Hepatocyte (in vitro differentiated cells): ENCODE measurements around the gene ZNF491. TPM values are rescaled to one million over a fixed set of nuclear protein-coding genes. Genes with fewer than 3 reads are reported as not detected.
"Not testable (repeated sequence)": the region's sequence is repeated elsewhere in the genome, so short reads cannot be mapped to it uniquely, and the experiment has no call there.

Source experiments
- DNase-seq: peaks from one replicate; pipeline ENCODE4 v3.0.0-alpha.2; 2016; ENCODE audit warnings: low spot score
- H2AFZ ChIP-seq: fragments of 200-600 bp; sonication (generic); 2 replicates; pipeline ENCODE4 v1.6.0; 2016; ENCODE audit warnings: antibody characterized with exemption, mild to moderate bottlenecking
- H3K27ac ChIP-seq: fragments of 200-600 bp; sonication (generic); 2 replicates; pipeline ENCODE4 v1.5.1; 2016; ENCODE audit warnings: mild to moderate bottlenecking
- H3K27me3 ChIP-seq: fragments of 200-600 bp; sonication (generic); 2 replicates; pipeline ENCODE4 v1.6.1; 2016
- H3K36me3 ChIP-seq: fragments of 200-600 bp; sonication (generic); replicated peaks from 2 replicates; pipeline ENCODE4 v1.5.1; 2016; ENCODE audit warnings: low read depth; ENCODE audit not compliant: insufficient read depth
- H3K4me1 ChIP-seq: fragments of 200-600 bp; sonication (generic); 2 replicates; pipeline ENCODE4 v1.5.1; 2016; ENCODE audit warnings: mild to moderate bottlenecking, moderate library complexity; ENCODE audit not compliant: insufficient read depth
- H3K4me2 ChIP-seq: fragments of 200-600 bp; sonication (generic); 2 replicates; pipeline ENCODE4 v1.6.0; 2016
- H3K4me3 ChIP-seq: fragments of 200-600 bp; sonication (generic); 2 replicates; pipeline ENCODE4 v1.5.1; 2016; ENCODE audit warnings: mild to moderate bottlenecking
- H3K79me2 ChIP-seq: fragments of 200-600 bp; sonication (generic); 2 replicates; pipeline ENCODE4 v1.6.0; 2017; ENCODE audit warnings: mild to moderate bottlenecking
- H3K9me2 ChIP-seq: fragments of 200-600 bp; sonication (generic); replicated peaks from 2 replicates; pipeline ENCODE4 v1.6.0; 2017; ENCODE audit warnings: mild to moderate bottlenecking; ENCODE audit not compliant: insufficient read depth
- H3K9me3 ChIP-seq: fragments of 200-600 bp; sonication (generic); 2 replicates; pipeline ENCODE4 v1.5.1; 2016; ENCODE audit warnings: low read depth, mild to moderate bottlenecking
- H4K20me1 ChIP-seq: fragments of 200-600 bp; sonication (generic); 2 replicates; pipeline ENCODE4 v1.6.0; 2016; ENCODE audit warnings: mild to moderate bottlenecking; ENCODE audit not compliant: insufficient read depth, poor library complexity, severe bottlenecking
- EZH2 ChIP-seq: fragments of 200-600 bp; sonication (generic); IDR thresholded peaks from 2 replicates; pipeline ENCODE4 v1.6.1; 2016; ENCODE audit warnings: antibody characterized with exemption, mild to moderate bottlenecking, borderline replicate concordance
- EZH2phosphoT487 ChIP-seq: fragments of 200-600 bp; sonication (generic); IDR thresholded peaks from one replicate; pipeline ENCODE4 v1.6.1; 2018; ENCODE audit warnings: antibody characterized with exemption, mild to moderate bottlenecking, low read depth, moderate library complexity; ENCODE audit not compliant: unreplicated experiment, severe bottlenecking
- WGBS: methylation state at CpG from one replicate; pipeline ENCODE4 v1.1.6; 2016; ENCODE audit warnings: low lambda C conversion rate; ENCODE audit errors: missing lambda C conversion rate; 5-methylcytosine and 5-hydroxymethylcytosine counted together
- polyA plus RNA-seq: library from polyadenylated mRNA; unstranded; fragments of >200 nt; fragmentation: Nextera tagmentation; extraction: Ambion mirVana; gene quantifications from 2 replicates; pipeline ENCODE4 v1.2.1, GENCODE V29; 2016
- total RNA-seq: library from RNA; depleted of rRNA; stranded (reverse); fragments of >200 nt; gene quantifications from 2 replicates; pipeline ENCODE4 v1.2.3, GENCODE V29; 2014
- TF ChIP-seq, protein P1 (sequence below): fragments of 200-600 bp; sonication (generic); IDR thresholded peaks from 2 replicates; pipeline ENCODE4 v1.5.1; 2016; ENCODE audit warnings: antibody characterized with exemption, mild to moderate bottlenecking; ENCODE audit not compliant: poor library complexity

The ZNF491 gene
- total and polyA plus RNA-seq, 2 experiments from 2014 or later = 2.0 to 2.9 TPM

DNA sequence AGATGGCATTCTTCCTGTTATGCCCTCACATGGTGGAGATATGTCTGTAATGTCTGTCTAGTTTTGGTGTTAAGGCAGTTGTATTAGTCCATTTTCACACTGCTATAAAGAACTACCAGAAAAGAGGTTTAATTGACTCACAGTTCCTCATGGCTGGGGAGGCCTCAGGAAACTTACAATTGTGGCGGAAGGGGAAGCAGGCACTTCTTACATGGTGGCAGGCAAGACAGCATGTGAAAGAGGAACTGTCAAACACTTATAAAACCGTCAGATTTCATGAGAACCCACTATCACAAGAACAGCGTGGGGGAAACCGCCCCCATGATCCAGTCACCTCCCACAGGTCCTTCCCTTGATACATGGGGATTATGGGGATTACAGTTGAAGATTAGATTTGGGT lies 28.3 kb upstream of the ZNF491 start:
- Histone ChIP-seq H3K9me3 (peaks cover 9% of the 10 kb centered on the region), H3K4me1 (peaks cover 10% of the 10 kb centered on the region), H3K79me2 (peaks cover 42% of the 10 kb centered on the region), H3K27ac (no peak overlapping the region), H3K4me2 (no peak overlapping the region), H4K20me1 (no peaks in the 10 kb centered on the region), H3K36me3 (no peaks in the 10 kb centered on the region), H3K27me3 (no peaks in the 10 kb centered on the region), H3K9me2 (no peaks in the 10 kb centered on the region), H3K4me3 (no peak overlapping the region), H2AFZ (no peak overlapping the region)
- 91% methylated on average over 4 of the region's 4 CpGs for WGBS
- DNase-seq = no peak
- TF ChIP-seq EZH2 (no peak), EZH2phosphoT487 (no peak)
- TF ChIP-seq, protein P1, sequence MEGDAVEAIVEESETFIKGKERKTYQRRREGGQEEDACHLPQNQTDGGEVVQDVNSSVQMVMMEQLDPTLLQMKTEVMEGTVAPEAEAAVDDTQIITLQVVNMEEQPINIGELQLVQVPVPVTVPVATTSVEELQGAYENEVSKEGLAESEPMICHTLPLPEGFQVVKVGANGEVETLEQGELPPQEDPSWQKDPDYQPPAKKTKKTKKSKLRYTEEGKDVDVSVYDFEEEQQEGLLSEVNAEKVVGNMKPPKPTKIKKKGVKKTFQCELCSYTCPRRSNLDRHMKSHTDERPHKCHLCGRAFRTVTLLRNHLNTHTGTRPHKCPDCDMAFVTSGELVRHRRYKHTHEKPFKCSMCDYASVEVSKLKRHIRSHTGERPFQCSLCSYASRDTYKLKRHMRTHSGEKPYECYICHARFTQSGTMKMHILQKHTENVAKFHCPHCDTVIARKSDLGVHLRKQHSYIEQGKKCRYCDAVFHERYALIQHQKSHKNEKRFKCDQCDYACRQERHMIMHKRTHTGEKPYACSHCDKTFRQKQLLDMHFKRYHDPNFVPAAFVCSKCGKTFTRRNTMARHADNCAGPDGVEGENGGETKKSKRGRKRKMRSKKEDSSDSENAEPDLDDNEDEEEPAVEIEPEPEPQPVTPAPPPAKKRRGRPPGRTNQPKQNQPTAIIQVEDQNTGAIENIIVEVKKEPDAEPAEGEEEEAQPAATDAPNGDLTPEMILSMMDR = no peak

DNA sequence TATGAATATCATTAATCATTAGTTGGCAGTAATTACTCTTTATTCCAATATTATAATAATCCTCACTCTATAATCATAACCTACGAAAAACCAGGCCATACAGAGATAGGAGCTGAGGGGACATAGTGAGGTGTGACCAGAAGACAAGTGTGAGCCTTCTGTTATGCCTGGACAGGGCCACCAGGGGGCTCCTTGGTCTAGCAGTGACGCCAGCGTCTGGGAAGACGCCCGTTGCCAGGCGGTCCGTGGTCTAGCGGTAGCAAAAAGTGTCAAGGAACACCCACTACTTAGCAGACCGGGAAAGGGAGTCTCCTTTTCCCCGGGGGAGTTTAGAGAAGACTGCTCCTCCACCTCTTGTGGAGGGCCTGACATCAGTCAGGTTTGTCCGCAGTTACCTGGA lies 26.8 kb upstream of the ZNF491 start:
- Histone ChIP-seq H3K9me3 (peaks cover 13% of the 10 kb centered on the region), H3K79me2 (peaks cover 48% of the 10 kb centered on the region)
- DNase-seq, H3K36me3 ChIP-seq, H3K4me1 ChIP-seq, H3K4me2 ChIP-seq, H2AFZ ChIP-seq, H3K27me3 ChIP-seq, H4K20me1 ChIP-seq, H3K9me2 ChIP-seq, H3K27ac ChIP-seq, H3K4me3 ChIP-seq: not testable (repeated sequence)
- WGBS = 74% methylated on average over 11 of the region's 11 CpGs

DNA sequence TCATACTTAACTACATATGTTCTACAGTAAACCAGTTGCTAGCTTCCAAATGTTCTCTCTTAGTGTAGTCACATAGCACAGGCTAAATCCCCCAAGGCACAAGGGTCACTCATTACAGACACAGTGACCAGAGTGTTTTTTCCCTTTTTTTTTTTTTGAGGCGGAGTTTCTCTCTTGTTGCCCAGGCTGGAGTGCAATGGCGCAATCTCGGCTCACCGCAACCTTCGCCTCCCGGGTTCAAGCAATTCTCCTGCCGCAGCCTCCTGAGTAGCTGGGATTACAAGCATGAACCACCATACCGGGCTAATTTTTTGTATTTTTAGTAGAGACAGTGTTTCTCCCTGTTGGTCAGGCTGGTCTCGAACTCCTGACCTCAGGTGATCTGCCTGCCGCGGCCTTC lies 21.7 kb upstream of the ZNF491 start:
- Histone ChIP-seq H3K9me3 (peaks cover 37% of the 10 kb centered on the region), H3K79me2 (peaks cover 14% of the 10 kb centered on the region), H3K36me3 (peaks cover 20% of the 10 kb centered on the region)
- H3K4me1 ChIP-seq, H3K27me3 ChIP-seq, H4K20me1 ChIP-seq, H2AFZ ChIP-seq, DNase-seq, H3K4me3 ChIP-seq, H3K4me2 ChIP-seq, H3K27ac ChIP-seq, H3K9me2 ChIP-seq: not testable (repeated sequence)
- 98% methylated on average over 11 of the region's 11 CpGs for WGBS

DNA sequence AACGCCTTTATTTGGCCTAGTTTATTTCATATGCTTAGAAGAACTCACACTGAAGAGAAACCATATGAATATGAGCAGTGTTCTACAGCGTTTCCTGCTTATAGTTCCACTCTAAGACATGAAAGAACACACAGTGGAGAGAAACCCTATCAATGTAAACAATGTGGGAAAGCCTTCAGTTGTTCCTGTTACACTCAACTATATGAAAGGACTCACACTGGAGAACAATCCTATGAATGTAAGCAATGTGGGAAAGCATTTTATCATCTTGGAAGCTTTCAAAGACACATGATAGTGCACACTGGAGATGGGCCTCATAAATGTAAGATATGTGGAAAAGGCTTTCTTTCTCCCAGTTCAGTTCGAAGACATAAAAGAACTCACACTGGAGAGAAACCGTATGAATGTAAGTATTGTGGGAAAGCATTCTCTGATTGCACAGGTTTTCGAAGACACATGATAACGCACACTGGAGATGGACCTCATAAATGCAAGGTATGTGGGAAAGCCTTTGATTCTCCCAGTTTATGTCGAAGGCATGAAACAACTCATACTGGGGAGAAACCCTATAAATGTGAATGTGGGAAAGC lies 17.8 kb upstream of the ZNF491 start:
- peaks cover 61% of the 10 kb centered on the region for H3K9me3 ChIP-seq
- H3K36me3 ChIP-seq = peaks cover 28% of the 10 kb centered on the region
- H3K4me3 ChIP-seq = no peak overlapping the region
- H4K20me1 ChIP-seq = no peaks in the 10 kb centered on the region
- TF ChIP-seq EZH2 (no peak), EZH2phosphoT487 (no peak)
- TF ChIP-seq, protein P1 = no peak
- 97% methylated on average over 7 of the region's 7 CpGs for WGBS
- H3K27me3 ChIP-seq = no peaks in the 10 kb centered on the region
- DNase-seq = no peak
- H3K79me2 ChIP-seq = peaks cover 7% of the 10 kb centered on the region
- no peak overlapping the region for H3K27ac ChIP-seq
- H3K9me2 ChIP-seq = no peaks in the 10 kb centered on the region
- H3K4me2 ChIP-seq = no peak overlapping the region
- no peaks in the 10 kb centered on the region for H3K4me1 ChIP-seq
- H2AFZ ChIP-seq = no peak overlapping the region
